Erythroblast (primary cell): Measurements from ENCODE around the gene SFMBT2.
A peak's percentile ranks its signal among the peaks of the same experiment; 100 is the strongest.

ENCODE experiments used
- DNase-seq, 2 experiments: peaks; one replicate each; lab custom pipeline; 2025; lab: John Stamatoyannopoulos, UW
- GATA1 ChIP-seq: IDR thresholded peaks from 2 replicates; pipeline ENCODE4 v1.6.1; 2011; ENCODE audit warnings: low read depth, mild to moderate bottlenecking, control low read depth, low read length, moderate library complexity
- POLR2A ChIP-seq: IDR thresholded peaks from 2 replicates; pipeline ENCODE4 v1.6.1; 2011; ENCODE audit warnings: mild to moderate bottlenecking, low read length

Gene SFMBT2

GRCh38 chr10:7377614-7378248, 33.1 kb downstream of the SFMBT2 start:
- DNase-seq, result no peak

GRCh38 chr10:7374795-7375194, 36.0 kb downstream of the SFMBT2 start:
- TF ChIP-seq GATA1, result no peak
- no peak for TF ChIP-seq POLR2A
- DNase-seq, result no peak

More at GRCh38 chr10:7377614-7378248, 33.1 kb downstream of the SFMBT2 start:
- TF ChIP-seq GATA1 (no peak), POLR2A (no peak)

GRCh38 chr10:7373039-7373438, 37.8 kb downstream of the SFMBT2 start:
- DNase-seq, result no peak
- TF ChIP-seq POLR2A (no peak), GATA1 (no peak)

- no peak for TF ChIP-seq GATA1
- TF ChIP-seq POLR2A, result no peak
- DNase-seq, result no peak
Observed at GRCh38 chr10:7372504-7372903, 38.3 kb downstream of the SFMBT2 start.

GRCh38 chr10:7370511-7370910, 40.3 kb downstream of the SFMBT2 start:
- DNase-seq, result peak in 1 of 2 experiments; percentile 8
- TF ChIP-seq GATA1 (no peak), POLR2A (no peak)

GRCh38 chr10:7365027-7365745, 45.6 kb downstream of the SFMBT2 start:
- DNase-seq, result no peak
- no peak for TF ChIP-seq GATA1

- TF ChIP-seq POLR2A, result no peak
- TF ChIP-seq GATA1, result no peak
- no peak for DNase-seq
Observed at GRCh38 chr10:7364474-7364873, 46.4 kb downstream of the SFMBT2 start.

GRCh38 chr10:7363700-7364099, 47.1 kb downstream of the SFMBT2 start:
- no peak for DNase-seq
- TF ChIP-seq POLR2A (no peak), GATA1 (no peak)

GRCh38 chr10:7362471-7362870, 48.4 kb downstream of the SFMBT2 start:
- TF ChIP-seq GATA1, result no peak
- TF ChIP-seq POLR2A, result no peak
- DNase-seq, result no peak

GRCh38 chr10:7361316-7361715, 49.5 kb downstream of the SFMBT2 start:
- no peak for DNase-seq
- TF ChIP-seq POLR2A (no peak), GATA1 (no peak)

GRCh38 chr10:7359954-7360353, 50.9 kb downstream of the SFMBT2 start:
- DNase-seq, result no peak
- TF ChIP-seq GATA1 (no peak), POLR2A (no peak)

- DNase-seq, result no peak
- TF ChIP-seq POLR2A (no peak), GATA1 (no peak)
Observed at GRCh38 chr10:7359356-7359755, 51.5 kb downstream of the SFMBT2 start.

- no peak for DNase-seq
- TF ChIP-seq POLR2A, result no peak
- no peak for TF ChIP-seq GATA1
Observed at GRCh38 chr10:7357193-7357592, 53.6 kb downstream of the SFMBT2 start.

GRCh38 chr10:7354330-7355047, 56.3 kb downstream of the SFMBT2 start:
- peak; percentile 4 to 23 for DNase-seq
- TF ChIP-seq POLR2A, result no peak
- no peak for TF ChIP-seq GATA1
